GM15510 (cell line): ENCODE data around the gene TMEM43.

ENCODE experiments used
- POLR2A ChIP-seq: IDR thresholded peaks from 3 replicates; pipeline ENCODE4 v1.6.1; 2011; ENCODE audit warnings: borderline replicate concordance; ENCODE audit not compliant: insufficient read length; ENCODE audit errors: extremely low read depth

Gene TMEM43

DNA sequence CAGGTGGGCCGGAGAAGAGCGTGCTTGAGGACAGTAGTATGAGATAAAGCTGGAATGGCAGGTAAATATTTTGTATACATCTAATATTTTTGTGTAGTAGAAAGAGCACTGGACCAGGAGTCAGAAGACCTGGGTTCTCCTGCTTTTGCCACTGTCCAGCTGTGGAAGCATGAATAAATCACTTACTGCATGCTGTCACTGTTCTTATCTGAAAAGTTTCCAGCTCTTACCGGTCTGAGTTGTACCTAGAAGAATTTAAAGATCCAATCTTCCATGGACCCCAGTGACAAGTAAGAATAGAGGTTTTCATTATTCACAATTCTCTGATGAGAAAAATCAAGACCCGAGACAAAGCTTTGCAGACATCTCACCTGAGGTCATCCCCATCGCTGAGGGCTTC is 47.6 kb downstream of the TMEM43 start:
- no peak for TF ChIP-seq POLR2A

DNA sequence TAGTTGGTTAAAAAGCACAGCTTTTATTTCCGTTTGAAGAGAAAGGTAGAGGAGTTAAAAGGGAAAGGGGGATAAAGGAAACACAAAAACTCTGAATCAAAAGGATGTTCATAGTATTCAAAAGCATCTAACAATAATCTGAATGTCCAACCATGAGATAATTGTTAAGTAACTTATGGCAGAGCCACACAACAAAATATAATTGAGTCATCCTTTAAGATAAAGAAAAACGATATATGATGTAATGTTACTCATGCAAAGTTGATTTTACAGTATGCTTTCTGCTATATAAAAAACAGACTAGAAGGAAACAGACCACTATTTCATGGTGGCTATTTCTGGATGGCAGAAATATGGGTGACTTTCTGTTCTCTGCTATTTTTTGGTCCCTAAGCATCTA is 49.6 kb downstream of the TMEM43 start:
- TF ChIP-seq POLR2A, result no peak

DNA sequence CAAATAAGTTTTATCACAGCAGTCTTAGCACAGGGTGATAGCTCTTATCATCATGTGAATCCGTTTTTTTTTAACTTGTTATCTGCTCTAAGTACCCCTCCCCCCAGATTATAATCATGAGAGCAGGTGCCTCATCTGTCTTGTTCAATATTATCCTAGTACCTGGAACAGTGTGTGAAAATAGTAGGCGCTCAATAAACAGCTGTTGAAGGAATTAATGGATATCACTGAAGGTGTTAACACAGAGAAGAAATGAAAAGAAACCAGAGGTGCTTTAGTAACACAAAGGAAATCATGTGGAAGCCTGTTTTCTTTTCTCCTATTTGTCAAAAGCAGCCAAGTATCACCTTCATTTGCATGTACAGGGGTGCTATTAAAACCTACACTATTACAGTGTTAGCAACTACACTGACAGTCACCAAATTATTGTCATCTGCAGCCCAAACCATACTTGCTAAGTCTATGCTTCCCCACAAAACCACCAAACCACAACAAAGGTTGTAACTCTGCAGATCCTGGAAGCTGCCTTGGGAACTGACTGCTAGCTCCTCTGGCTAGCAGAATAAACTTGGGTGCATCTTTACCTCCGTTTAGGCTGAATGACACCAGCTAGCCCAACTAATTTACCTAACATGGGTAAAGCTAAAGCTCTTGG is 50.7 kb downstream of the TMEM43 start:
- TF ChIP-seq POLR2A, result no peak

DNA sequence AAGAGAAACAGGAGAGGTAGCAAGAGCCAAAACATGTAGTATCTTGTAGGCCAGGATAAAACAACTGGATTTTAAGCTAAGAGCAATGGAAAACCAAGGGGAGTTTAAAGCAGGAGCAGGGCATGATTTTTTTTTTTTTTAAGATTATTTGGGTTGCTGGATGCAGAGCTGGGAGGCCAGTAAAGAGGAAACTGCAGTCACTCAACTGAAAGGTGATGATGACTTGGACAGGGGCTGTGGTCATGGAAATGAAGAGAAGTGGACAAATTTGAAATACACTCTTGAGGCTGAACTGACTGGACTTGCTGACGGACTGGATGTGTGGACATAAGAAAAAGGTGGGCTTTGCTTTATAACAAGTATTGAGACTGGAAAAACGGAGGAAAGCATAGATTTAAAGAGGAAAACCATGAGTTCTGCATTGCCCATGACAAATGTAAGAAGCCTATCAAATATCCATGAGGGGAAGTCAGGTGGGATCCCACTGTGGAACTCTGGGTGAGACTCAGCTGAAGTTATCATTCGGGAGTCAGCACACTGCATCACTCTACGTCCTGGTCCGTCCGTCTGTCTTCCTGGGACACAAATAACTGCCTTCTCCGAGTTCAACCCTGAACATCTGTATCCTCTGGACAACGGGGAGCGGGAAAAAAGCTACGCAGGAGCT is 52.9 kb downstream of the TMEM43 start:
- TF ChIP-seq POLR2A, result no peak

DNA sequence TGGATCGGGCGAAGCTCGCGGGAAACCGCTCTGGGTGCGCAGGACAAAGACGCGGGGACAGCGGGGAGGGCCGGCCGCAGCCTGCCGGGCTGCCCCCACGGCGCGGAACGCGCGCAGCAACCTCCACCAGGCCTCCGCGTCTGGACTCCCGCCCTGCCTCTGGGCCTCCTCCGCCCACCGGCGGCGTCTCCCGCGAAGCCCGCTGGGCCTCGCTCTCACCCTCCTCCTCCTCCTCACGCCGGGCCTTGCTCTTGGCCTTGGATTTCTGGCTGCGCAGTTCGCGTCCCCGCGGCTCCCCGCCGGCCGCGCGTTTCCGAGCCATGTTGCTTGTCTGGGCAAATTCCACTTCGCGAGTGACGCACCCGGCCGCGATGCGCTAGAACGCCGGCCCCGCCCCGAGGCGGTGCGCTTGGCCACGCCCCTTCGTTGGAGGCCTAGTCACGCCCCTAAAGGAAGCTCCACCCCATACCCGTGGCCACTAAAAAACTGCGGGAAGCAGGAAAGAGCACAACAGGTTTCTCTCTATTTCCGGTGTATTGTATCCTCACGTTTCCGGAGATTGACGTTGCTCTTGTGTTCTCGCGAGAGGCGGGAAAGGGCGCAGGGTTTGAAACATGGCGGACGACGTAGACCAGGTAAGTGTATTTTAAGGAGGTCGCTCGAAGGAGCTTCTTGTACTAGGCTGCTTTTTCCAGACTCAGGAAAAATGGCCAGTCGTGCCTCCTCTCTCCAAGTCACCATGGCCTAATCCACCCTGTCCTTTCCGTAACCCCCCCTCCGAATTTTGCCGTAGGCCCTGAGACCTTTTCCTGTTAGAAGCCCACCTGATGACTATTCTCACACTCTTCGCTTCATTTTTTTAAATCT is 53.6 kb downstream of the TMEM43 start, which contains the start of the genes LSM3 and XPC:
Gene LSM3 (plus strand): TSS at position 571 of the 867 bp plus-strand sequence. CDS start 44 bp downstream, at position 615.
Gene XPC (minus strand): TSS at position 355 of the 867 bp plus-strand sequence. CDS start 33 bp downstream, at position 322.
- TF ChIP-seq POLR2A, result peak; percentile 86

DNA sequence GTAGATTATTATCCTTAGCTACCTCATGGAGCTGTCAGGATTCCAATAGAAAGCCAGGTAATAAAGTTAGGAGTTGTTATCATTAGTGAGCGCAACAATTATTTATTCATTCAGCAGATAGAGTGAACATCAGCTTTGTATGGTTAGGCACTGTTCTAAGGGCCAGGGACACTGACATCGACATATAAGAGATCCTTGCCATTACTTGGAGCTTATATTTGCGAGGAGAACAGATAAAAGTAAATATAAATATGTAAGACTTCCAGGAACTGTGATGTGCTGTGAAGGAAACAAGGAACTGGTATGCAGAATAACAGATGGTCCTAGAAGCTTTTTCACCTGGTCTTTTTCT is 54.2 kb downstream of the TMEM43 start:
- no peak for TF ChIP-seq POLR2A

DNA sequence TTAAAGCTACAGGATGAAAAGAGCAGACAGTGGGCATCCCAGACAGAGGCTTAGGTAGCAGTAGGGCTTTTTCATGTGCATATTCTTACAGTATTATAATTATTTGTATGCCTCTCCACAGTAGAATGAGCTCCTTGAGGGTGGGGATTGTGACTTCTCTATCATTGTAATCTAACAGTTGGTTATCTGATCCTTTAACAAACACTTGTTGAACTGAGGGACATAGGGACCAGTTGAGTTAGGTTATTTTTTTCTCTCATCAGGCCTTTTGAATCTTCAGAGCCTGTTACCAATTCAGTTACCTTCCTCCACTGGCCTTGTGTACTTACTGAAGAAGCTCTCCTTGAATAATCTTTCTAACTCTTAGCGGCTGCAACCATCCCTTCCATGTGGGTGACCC is 54.9 kb downstream of the TMEM43 start:
- no peak for TF ChIP-seq POLR2A

DNA sequence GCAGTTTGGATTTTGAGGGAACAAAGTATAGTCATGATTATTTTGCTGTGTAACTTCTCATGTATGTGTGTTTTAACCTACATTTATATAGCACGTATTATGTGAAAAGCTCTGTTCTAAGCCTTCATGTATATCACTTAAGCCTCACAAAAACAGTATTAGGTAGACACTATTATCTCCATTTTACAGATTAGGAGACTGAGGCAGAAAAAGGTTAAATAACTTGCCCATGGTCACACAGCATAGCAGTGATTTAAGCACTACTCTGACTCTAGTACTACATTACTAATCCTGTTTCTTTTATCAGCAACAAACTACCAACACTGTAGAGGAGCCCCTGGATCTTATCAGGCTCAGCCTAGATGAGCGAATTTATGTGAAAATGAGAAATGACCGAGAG is 56.4 kb downstream of the TMEM43 start:
- no peak for TF ChIP-seq POLR2A

GRCh38 chr3:14183015-14183577 is 58.2 kb downstream of the TMEM43 start:
- no peak for TF ChIP-seq POLR2A

DNA sequence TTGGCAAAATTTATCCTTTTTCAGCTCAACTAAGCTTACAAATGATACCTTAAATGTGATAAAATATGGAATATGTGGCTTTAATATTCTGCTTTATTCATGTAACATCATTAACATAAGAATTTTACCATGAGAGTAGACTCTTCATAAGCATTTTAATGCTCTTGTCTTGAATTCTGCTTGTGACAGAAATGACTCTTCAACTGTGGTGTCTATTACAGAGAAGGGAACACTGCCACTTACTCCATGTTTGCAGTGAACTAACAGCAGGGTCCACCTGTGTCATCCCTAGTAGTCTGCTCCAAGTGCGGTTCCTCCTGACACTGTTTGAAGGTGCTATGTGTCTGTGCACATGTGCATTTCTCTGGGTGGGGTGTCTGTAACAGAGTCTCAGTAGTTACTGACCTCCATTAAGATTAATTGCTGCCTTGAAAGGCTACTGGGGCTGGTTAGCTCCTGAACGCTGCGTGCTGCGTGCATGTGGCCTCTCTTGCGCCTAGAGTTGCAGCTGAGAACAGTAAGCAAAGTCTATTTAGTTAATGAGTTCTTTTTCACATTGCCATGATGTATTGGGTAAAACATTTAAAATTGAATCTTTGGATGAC is 62.1 kb downstream of the TMEM43 start:
- TF ChIP-seq POLR2A, result no peak

DNA sequence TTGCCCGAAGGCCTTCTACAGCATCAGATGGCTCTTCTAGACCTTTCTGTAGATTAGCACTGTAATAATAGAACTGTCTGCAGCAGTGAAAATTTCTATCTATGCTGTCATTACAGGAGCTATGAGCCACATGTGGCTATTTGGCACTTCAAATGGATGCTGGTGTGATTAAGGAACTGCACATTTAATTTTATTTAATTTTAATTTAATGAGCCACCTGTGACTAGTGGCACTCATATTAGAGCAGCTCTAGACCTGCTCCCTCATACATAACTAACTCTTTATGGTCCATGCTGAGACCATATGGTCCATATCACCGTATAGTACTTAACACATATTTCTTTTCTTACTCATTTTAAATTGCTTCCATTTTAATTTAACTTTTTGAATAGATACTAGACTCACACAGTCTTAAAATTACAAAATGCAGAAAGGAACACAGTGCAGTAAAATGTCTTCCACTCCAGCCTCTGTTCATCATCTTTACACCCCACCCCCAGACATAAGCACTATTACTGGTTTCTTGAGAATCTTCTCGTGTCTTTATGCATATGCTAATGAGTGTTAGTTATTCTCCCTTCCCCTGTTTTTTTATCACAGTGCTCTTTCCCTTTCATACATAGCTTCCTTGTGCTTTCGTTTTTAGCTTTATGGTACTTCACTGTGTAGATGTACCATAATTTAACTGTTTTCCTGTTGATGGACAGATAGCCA is 63.3 kb downstream of the TMEM43 start:
- TF ChIP-seq POLR2A, result no peak
